Stimulated activated CD4-positive, alpha-beta T cell treated with anti-CD3 and anti-CD28 coated beads, Interleukin-15, amount 100 ng/mL, for 1 hour (primary cell): ENCODE data around the gene RPL29.

Source experiments
- DNase-seq, 2 donors: peaks; one replicate each; pipeline ENCODE4 v3.0.0-alpha.2; 2020; ENCODE audit warnings: low read depth in 1 of 2, low spot score in 1 of 2

Gene RPL29

GRCh38 chr3:51947215-51947900 lies 48.3 kb downstream of the RPL29 start:
- no peak for DNase-seq

GRCh38 chr3:51946796-51947195 lies 48.9 kb downstream of the RPL29 start:
- DNase-seq, result no peak

- no peak for DNase-seq
Observed at GRCh38 chr3:51945926-51946705, 49.6 kb downstream of the RPL29 start.

GRCh38 chr3:51945031-51945840 lies 50.5 kb downstream of the RPL29 start:
- DNase-seq, result no peak

DNA sequence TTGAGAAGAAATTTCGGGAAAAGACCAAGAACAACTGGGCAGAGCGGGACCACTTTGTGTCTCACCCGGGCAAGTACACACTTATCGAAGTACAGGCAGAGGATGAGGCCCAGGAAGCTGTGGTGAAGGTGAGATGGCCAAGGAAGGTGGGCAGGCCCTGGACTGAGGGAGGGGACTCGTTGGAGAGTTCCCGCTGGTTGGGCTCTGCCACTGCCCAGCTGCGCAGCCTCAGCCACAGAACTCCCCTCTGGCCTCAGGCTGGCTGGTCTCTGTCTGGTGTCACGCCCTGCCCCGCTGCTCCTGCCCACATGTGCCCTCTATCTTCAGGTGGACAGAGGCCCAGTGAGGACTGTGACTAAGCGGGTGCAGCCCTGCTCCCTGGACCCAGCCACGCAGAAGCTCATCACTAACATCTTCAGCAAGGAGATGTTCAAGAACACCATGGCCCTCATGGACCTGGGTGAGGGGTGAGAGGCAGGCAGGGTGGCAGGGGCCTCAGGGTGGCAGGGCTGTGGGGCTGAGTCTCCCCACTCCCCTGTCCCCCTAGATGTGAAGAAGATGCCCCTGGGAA lies 51.2 kb downstream of the RPL29 start:
- no peak for DNase-seq
